ENCODE results near the gene TMEM151B. TPM values are rescaled to one million over a fixed set of nuclear protein-coding genes. Genes with fewer than 3 reads are reported as not detected.
A peak's percentile ranks its signal among the peaks of the same experiment; 100 is the strongest.

Gene TMEM151B
- total and polyA plus RNA-seq, 2 of the 13 experiments (the other 11 are each of a cell fraction or from before 2014, with no cell fraction given): not detected

- TF ChIP-seq KLF13 (CRISPR knock-in tag; IDR thresholded peaks at IDR 0.05): peak; percentile 87; the same call in 1 of the 2 replicates
- TF ChIP-seq SSRP1 (CRISPR knock-in tag; IDR thresholded peaks at IDR 0.05): peak; percentile 29; the same call in 1 of the 2 replicates
- TF ChIP-seq ZGPAT (CRISPR knock-in tag; IDR thresholded peaks at IDR 0.05): peak; percentile 99
- peak; percentile 13; the same call in 1 of the 2 replicates for TF ChIP-seq STAG1 (CRISPR knock-in tag; IDR thresholded peaks at IDR 0.05)
- no peak for TF ChIP-seq ELF4 (CRISPR knock-in tag; IDR thresholded peaks at IDR 0.05; ENCODE audit: borderline replicate concordance)
- TF ChIP-seq PRPF4 (IDR thresholded peaks at IDR 0.05; ENCODE audit: low read depth, low read length, poor library complexity, severe bottlenecking): no peak
- peak; percentile 93 for TF ChIP-seq ZBTB20 (CRISPR knock-in tag; IDR thresholded peaks at IDR 0.05; ENCODE audit: borderline replicate concordance, low read depth)
- no peak; the same call in 1 of the 2 replicates for TF ChIP-seq HES4 (CRISPR knock-in tag; IDR thresholded peaks at IDR 0.05; ENCODE audit: borderline replicate concordance)
- TF ChIP-seq NPAS2 (CRISPR knock-in tag; IDR thresholded peaks at IDR 0.05; ENCODE audit: borderline replicate concordance): no peak
- TF ChIP-seq PLSCR1 (CRISPR knock-in tag; IDR thresholded peaks at IDR 0.05; ENCODE audit: borderline replicate concordance): no peak
- peak; percentile 99 for TF ChIP-seq KMT2A (CRISPR knock-in tag; IDR thresholded peaks at IDR 0.05)
- TF ChIP-seq BRD4 (CRISPR knock-in tag; IDR thresholded peaks at IDR 0.05): peak; percentile 98
- peak; percentile 67 for TF ChIP-seq JUND (CRISPR knock-in tag; IDR thresholded peaks at IDR 0.05)
- TF ChIP-seq THAP11 (CRISPR knock-in tag; IDR thresholded peaks at IDR 0.05): peak; percentile 94
- no peak; the same call in 1 of the 2 replicates for TF ChIP-seq ZNF296 (CRISPR knock-in tag; conservative IDR thresholded peaks at IDR 0.05)
- no peak for TF ChIP-seq CENPX (CRISPR knock-in tag; IDR thresholded peaks at IDR 0.05)
- TF ChIP-seq AHDC1 (CRISPR knock-in tag; IDR thresholded peaks at IDR 0.05; ENCODE audit: borderline replicate concordance): peak; percentile 63; the same call in 1 of the 2 replicates
- peak; percentile 75; the same call in 1 of the 2 replicates for TF ChIP-seq PAX8 (CRISPR knock-in tag; IDR thresholded peaks at IDR 0.05; ENCODE audit: borderline replicate concordance)
- peak; percentile 90; the same call in 1 of the 2 replicates for TF ChIP-seq ZNF343 (CRISPR knock-in tag; IDR thresholded peaks at IDR 0.05)
- TF ChIP-seq MAX (IDR thresholded peaks at IDR 0.05): peak; percentile 94
- peak; percentile 75; the same call in 1 of the 2 replicates for TF ChIP-seq ZNF329 (CRISPR knock-in tag; IDR thresholded peaks at IDR 0.05; ENCODE audit: low read depth)
Observed at GRCh38 chr6:44312901-44313788, 42.9 kb downstream of the TMEM151B start, which contains the start of gene AARS2 (continued).

All from HepG2 (cell line).